Muscle layer of duodenum (tissue), 2 donors: ENCODE data around the gene SLC16A10.
A peak's percentile ranks its signal among the peaks of the same experiment; 100 is the strongest.
"Not testable (repeated sequence)": the region's sequence is repeated elsewhere in the genome, so short reads cannot be mapped to it uniquely, and the experiment has no call there.

Experiments
- H3K27ac ChIP-seq: one replicate; pipeline ENCODE4 v1.7.0; 2013; ENCODE audit warnings: mild to moderate bottlenecking, low read length
- H3K27me3 ChIP-seq: one replicate; pipeline ENCODE4 v1.7.0; 2013; ENCODE audit warnings: low read depth, mild to moderate bottlenecking, control low read depth, low read length
- H3K36me3 ChIP-seq, 2 donors: one replicate each; pipeline ENCODE4 v1.7.0; 2013; ENCODE audit warnings: low read length in 2 of 2, control low read depth in 1 of 2, mild to moderate bottlenecking in 1 of 2; ENCODE audit not compliant: insufficient read depth in 2 of 2, control insufficient read depth in 1 of 2
- H3K4me1 ChIP-seq, 2 donors: one replicate each; pipeline ENCODE4 v1.7.0; 2013; ENCODE audit warnings: low read length in 2 of 2, mild to moderate bottlenecking in 2 of 2, control low read depth in 1 of 2, moderate library complexity in 1 of 2; ENCODE audit not compliant: insufficient read depth in 2 of 2, control insufficient read depth in 1 of 2
- H3K4me3 ChIP-seq, 2 donors: one replicate each; pipeline ENCODE4 v1.7.0; 2013; ENCODE audit warnings: low read length in 2 of 2, low read depth in 1 of 2, mild to moderate bottlenecking in 1 of 2
- H3K9me3 ChIP-seq, 2 donors: one replicate each; pipeline ENCODE4 v1.7.0; 2013; ENCODE audit warnings: low read length in 2 of 2, control low read depth in 1 of 2, mild to moderate bottlenecking in 1 of 2; ENCODE audit not compliant: control insufficient read depth in 1 of 2
- donor health status: healthy.

The SLC16A10 gene

DNA sequence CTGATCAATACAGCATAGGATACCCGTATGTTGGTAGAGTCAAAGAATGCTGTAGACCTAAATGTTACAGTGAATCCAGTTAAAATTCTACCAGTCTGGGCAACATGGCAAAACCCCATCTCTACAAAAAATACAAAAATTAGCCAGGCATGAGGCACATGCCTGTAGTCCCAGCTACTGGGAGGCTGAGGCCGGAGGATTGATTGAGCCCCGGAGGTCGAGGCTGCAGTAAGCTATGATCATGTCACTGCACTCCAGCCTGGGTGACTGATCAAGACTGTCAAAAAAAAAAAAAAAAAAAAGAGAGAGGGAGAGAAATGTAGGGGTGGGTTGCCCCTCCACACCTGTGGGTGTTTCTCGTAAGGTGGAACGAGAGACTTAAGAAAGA is 167.5 kb downstream of the SLC16A10 start:
- Histone ChIP-seq H3K4me1 (peaks cover 0 to 3% of the 10 kb centered on the region in 2 donors), H3K27ac (no peak overlapping the region), H3K9me3 (no peaks in the 10 kb centered on the region), H3K27me3 (no peaks in the 10 kb centered on the region), H3K4me3 (no peak overlapping the region), H3K36me3 (no peaks in the 10 kb centered on the region)

DNA sequence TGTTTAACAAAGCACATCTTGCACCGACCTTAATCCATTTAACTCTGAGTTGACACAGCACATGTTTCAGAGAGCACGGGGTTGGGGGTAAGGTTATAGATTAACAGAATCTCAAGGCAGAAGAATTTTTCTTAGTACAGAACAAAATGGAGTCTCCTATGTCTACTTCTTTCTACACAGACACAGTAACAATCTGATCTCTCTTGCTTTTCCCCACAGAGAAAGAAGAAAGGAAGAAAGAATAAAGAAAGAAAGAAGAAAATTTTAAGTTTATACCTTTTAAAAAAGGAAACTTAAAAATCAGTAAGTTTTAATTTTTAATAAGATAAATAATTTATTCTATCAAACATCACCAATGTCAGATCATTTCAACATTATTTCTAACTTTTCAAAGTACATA is 168.5 kb downstream of the SLC16A10 start:
- peaks cover 0 to 13% of the 10 kb centered on the region in 2 donors for H3K4me1 ChIP-seq
- H3K4me3 ChIP-seq, H3K27ac ChIP-seq, H3K27me3 ChIP-seq, H3K36me3 ChIP-seq, H3K9me3 ChIP-seq: not testable (repeated sequence)

DNA sequence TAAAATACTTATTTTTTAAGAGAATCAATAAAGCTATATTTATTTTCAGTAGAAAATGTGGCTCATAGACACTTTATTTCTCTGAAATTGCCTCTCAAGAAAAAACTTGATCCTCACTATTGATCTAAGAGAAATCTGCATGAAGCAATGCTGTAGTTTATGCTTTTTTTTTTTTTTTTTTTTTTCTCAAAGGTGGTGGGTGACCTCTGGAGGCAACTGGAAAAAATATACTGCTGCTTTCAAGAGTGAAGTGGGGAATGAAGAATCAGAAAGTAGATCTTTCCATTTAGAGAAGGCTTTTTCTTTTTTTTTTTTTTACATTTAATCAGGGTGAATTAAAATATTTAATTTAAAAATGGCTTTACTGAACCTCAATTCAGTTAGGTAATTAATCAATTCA is 169.3 kb downstream of the SLC16A10 start:
- peaks cover 0 to 21% of the 10 kb centered on the region in 2 donors for H3K4me1 ChIP-seq
- no peak overlapping the region for H3K27ac ChIP-seq
- no peaks in the 10 kb centered on the region for H3K9me3 ChIP-seq
- no peaks in the 10 kb centered on the region for H3K36me3 ChIP-seq
- H3K4me3 ChIP-seq: no peak overlapping the region
- no peaks in the 10 kb centered on the region for H3K27me3 ChIP-seq

DNA sequence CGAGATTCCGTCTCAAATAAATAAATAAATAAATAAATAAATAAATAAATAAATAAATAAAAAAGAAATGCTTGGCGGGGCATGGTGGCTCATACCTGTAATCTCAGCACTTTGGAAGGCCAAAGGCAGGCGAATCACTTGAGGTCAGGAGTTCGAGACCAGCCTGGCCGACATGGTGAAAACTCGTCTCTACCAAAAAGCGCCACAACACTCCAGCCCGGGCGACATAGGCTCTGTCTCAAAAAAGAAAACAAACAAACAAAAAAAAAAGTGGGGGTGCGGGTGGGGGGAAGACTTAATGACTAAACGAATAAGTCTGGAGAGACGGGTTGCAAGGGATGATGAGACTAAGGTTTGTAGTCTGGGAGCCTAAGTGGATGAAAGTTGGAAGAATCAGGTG is 170.7 kb downstream of the SLC16A10 start:
- no peak overlapping the region for H3K4me3 ChIP-seq
- H3K27me3 ChIP-seq: no peaks in the 10 kb centered on the region
- H3K9me3 ChIP-seq: no peaks in the 10 kb centered on the region
- H3K27ac ChIP-seq: no peak overlapping the region
- peaks cover 0 to 27% of the 10 kb centered on the region in 2 donors for H3K4me1 ChIP-seq
- H3K36me3 ChIP-seq: no peaks in the 10 kb centered on the region

DNA sequence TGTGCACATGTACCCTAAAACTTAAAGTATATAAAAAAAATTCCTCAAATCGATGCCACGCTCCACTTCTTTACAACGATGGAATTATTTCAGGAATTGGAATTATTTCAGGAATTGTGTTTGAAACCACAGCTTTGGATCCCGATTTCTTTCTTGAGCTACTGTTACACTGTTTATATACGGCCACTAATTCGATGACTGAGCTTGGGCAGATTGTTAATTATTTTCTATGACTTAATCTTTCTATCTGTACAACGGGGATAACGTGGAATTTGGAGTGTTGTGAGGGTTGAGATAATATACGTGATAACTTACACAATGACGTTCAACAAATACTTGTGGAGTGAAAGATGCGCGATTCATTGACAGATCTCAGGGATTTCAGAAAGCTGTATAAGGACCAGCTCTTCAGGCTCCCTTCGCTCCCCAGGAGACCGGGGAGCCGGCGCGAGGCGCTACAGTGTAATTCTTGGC is 171.3 kb downstream of the SLC16A10 start:
- Histone ChIP-seq H3K4me3 (peak overlapping the region; percentile 77 to 94), H3K36me3 (no peaks in the 10 kb centered on the region), H3K27me3 (no peaks in the 10 kb centered on the region), H3K4me1 (peaks cover 0 to 27% of the 10 kb centered on the region in 2 donors), H3K9me3 (no peaks in the 10 kb centered on the region), H3K27ac (peak overlapping the region; percentile 45)

DNA sequence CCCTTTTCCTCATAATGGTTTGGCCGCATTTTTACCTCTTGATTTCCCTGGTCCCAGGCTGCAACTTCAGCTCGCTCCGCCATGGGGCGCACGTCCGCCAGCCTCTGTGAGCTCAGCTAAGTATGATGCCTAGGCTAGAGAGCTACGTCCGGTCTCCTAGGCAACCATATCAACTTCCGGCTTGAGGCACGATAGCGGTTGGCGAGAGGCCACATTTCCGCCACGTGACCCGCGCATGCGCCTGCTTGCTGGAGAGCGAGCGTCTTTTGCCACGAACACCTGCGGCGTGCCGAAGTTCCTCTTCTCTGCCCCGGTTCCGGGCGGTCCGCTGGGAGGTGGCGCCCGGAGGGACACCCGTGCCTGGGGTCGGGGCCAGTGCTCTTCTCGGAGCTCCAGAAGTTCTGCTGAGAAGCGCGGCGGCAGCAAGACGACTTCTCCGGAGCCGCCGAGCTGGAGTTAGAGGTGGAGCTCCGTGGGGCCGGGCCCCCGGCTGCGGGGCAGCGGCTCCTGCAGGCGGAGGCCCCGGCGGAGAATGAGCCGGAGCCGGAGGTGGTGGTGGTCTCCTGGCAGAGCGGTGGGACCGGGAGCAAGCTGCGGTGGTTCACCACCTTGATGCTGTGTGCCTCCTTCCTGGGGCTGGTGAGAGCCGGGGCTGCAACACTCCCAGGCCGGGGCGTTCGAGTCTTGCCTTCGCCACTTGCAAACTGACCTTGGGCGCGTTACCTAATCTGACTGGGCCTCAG is 172.0 kb downstream of the SLC16A10 start:
- H3K27me3 ChIP-seq: no peaks in the 10 kb centered on the region
- no peaks in the 10 kb centered on the region for H3K9me3 ChIP-seq
- H3K27ac ChIP-seq: peak overlapping the region; percentile 74
- no peaks in the 10 kb centered on the region for H3K36me3 ChIP-seq
- peak overlapping the region; percentile 77 to 94 for H3K4me3 ChIP-seq
- peaks cover 0 to 27% of the 10 kb centered on the region in 2 donors for H3K4me1 ChIP-seq

DNA sequence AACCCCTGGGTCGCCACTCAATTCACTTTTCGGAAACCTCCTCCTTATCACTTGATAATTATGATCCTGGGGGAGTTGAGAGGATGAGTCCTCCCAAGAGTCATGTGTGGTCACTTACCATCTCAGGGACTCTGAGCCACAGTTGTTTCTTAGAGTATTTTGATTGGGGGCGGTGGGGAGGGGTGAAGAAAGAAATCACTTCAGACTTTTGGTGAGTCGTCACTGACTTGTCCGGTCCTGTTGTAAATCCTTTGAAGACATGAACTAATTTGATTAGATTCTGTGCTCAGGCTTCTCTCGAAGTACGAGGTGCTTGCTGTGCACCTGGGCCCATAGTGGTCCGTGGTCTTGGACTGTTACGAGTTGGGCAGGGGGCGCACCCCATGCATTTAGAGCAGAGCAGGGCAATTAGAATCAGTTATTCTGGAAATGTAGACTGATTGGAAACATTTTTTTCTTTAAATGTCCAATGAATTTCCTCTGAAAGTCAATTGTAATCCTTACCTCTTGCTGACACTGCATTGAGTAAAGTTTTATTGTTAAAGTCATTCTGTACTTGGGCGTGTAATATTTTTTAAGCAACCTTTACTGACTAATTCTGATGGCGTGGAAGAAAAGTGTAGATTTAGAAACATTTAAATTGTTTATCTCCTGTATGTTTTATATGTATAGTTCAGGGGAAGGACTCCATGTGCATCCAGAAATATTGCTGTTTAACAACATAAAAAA is 173.4 kb downstream of the SLC16A10 start:
- peaks cover 0 to 7% of the 10 kb centered on the region in 2 donors for H3K36me3 ChIP-seq
- H3K27ac ChIP-seq: no peak overlapping the region
- no peaks in the 10 kb centered on the region for H3K9me3 ChIP-seq
- H3K4me1 ChIP-seq: peaks cover 0 to 27% of the 10 kb centered on the region in 2 donors
- H3K4me3 ChIP-seq: peak overlapping the region; percentile 46 to 94
- H3K27me3 ChIP-seq: no peaks in the 10 kb centered on the region

DNA sequence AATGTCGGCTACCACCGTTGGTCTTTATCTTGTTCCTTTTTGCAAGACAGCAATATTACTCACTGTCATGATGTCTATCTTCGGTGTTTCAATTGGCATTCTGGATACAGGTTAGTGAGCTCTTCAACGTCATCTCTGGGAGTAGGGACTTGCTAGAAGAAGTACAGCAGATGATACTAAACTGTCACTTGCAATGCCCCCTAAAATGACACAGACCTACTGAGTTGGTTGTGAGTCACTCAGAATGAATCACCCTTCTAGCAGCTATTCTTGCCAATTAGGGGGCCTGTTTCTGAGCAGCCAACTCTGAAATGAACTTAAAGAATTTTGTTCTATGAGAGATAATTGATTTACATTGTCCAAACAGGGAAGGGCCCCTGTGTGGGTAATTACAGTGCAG is 176.5 kb downstream of the SLC16A10 start:
- peaks cover 0 to 27% of the 10 kb centered on the region in 2 donors for H3K4me1 ChIP-seq
- no peaks in the 10 kb centered on the region for H3K9me3 ChIP-seq
- no peak overlapping the region for H3K27ac ChIP-seq
- no peaks in the 10 kb centered on the region for H3K27me3 ChIP-seq
- no peak overlapping the region for H3K4me3 ChIP-seq
- peaks cover 14 to 23% of the 10 kb centered on the region in 2 donors for H3K36me3 ChIP-seq

DNA sequence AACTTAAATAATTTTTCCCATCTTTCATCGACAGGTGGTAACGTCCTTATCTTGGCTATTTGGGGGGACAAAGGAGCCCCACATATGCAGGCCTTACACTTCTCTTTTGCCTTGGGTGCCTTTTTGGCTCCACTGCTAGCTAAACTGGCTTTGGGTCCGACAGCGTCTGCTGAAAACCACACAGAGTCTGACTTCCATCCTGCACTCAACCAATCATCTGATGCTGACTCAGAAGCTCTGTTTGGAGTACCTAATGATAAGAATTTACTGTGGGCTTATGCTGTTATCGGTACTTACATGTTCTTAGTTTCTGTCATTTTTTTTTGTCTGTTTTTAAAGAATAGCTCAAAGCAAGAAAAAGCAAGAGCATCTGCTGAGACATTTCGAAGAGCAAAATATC is 178.5 kb downstream of the SLC16A10 start:
- Histone ChIP-seq H3K27ac (no peak overlapping the region), H3K36me3 (peaks cover 14 to 28% of the 10 kb centered on the region in 2 donors)

DNA sequence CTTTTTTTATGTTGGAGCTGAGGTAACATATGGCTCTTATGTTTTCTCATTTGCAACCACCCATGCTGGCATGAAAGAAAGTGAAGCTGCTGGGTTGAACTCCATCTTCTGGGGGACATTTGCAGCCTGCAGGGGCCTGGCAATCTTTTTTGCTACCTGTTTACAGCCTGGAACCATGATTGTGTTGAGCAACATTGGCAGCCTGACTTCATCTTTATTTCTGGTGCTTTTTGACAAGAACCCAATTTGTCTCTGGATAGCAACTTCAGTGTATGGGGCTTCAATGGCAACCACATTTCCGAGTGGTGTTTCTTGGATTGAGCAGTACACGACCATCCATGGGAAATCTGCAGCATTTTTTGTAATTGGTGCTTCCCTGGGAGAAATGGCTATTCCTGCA is 179.0 kb downstream of the SLC16A10 start:
- peaks cover 0 to 10% of the 10 kb centered on the region in 2 donors for H3K4me1 ChIP-seq
- peaks cover 14 to 28% of the 10 kb centered on the region in 2 donors for H3K36me3 ChIP-seq
- H3K4me3 ChIP-seq: no peak overlapping the region
- no peaks in the 10 kb centered on the region for H3K27me3 ChIP-seq
- no peak overlapping the region for H3K27ac ChIP-seq
- H3K9me3 ChIP-seq: no peaks in the 10 kb centered on the region

More for the DNA sequence above, 178.5 kb downstream of the SLC16A10 start:
- H3K4me1 ChIP-seq: peaks cover 0 to 14% of the 10 kb centered on the region in 2 donors
- H3K4me3 ChIP-seq: no peak overlapping the region
- no peaks in the 10 kb centered on the region for H3K27me3 ChIP-seq
- no peaks in the 10 kb centered on the region for H3K9me3 ChIP-seq

DNA sequence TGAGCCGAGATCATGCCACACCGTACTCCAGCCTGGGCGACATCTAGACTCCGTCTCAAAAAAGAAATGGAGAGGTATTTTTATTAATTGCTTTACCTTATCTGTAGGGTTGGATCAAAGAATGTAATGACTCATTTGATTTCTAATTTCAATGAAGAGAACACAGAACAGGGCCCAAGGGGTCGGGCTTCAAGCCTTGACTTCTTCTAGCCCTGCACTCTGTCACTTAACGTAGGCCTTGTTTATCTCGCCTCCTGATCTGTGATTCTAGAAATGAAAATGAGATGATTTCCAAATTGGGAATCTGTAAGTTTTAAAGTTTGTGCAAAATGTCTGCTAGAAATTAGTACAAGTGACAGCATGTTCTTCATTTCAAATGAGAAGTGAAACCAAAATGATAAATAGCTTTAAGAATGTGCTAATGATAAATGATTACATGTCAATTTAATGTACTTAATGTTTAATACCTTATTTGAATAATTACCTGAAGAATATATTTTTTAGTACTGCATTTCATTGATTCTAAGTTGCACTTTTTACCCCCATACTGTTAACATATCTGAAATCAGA is 180.5 kb downstream of the SLC16A10 start:
- Histone ChIP-seq H3K4me1 (no peaks in the 10 kb centered on the region), H3K27me3 (no peaks in the 10 kb centered on the region), H3K4me3 (no peak overlapping the region), H3K9me3 (no peaks in the 10 kb centered on the region), H3K36me3 (peaks cover 14 to 28% of the 10 kb centered on the region in 2 donors), H3K27ac (no peak overlapping the region)
